GM20431 (cell line): ENCODE measurements around the gene MED12.

ENCODE experiments used
- in situ Hi-C: fragments of 300-500 bp; cut with MseI, MboI; formaldehyde crosslinking; loops from one replicate; pipeline ENCODE4 v1.15.0; 2020; ENCODE audit warnings: low sequenced_read_pairs; ENCODE audit not compliant: unreplicated experiment

The MED12 gene

GRCh38 chrX:71106427-71106826, 12.0 kb upstream of the MED12 start, which contains the start of gene CXorf65:
Gene CXorf65, minus strand, starts transcription at chrX:71106740. Its CDS starts 184 bp downstream, at chrX:71106556.
- in situ Hi-C loops: no loop called here

DNA sequence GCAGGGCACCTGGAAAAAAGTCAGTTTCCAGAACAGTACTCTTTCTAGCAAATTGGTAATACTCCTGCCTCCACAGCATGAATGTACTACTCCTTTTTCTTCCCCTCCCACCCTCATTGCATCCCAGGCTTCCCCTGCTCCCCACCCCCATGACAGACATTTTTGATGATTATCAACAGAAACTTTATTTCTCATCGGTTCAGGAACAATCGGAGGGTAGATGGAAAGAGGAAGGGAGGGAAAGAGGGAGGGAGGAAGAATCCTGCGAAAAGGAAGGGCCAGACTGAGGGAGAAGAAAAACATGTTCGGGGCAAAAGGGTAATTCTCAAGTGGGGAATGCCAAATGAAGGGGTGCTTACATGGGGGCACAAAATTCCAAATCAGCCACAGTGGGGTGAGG, 11.2 kb upstream of the MED12 start:
- in situ Hi-C loops: no loop called here

DNA sequence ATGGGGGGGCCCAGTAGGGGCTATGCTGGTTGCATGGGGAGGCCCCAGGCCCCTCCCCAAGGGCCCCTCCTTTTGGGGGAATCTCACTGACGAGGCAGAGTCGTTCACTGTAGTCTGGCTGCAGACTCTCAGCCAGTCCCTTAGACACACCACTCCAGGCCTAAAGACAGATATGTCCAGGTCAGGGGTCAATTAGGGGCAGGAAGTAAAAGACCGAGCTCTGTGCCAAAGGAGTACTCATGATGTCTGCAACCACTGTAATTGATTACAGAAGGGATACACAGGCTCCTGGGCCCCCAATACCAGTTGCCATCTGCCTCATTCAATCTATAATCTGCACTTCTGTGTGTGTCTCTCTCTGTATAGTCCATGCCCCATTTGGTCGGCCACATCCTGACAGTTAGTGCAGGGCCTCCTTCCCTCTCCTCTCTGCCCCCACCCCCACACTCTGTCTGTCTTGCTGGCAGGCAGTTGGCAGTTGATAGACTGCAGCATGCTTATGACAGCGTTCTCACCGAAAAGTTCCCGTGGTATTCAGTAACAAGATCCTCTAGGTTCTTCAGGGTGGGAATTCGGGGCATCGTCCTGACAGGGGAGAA, 10.5 kb upstream of the MED12 start:
- in situ Hi-C loops: no loop called here

DNA sequence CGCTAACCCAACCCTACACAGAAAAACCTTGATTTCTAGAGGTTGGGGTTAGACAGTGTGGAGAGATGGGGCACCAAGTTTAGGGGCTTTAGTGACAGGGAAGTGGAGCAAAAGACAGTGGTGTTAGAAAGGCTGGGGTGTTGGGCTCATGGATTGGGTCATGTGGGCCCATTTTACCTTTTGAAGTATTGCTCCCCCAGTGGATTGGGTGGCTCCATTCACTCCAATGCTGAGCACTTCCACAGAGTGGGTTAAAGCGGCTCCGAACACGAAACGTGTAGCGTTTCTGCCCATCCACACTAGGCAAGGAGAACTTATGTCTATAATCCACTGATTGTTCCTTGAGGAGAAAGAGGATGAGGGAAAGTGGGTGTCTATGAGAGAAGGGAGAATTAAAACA, 9.3 kb upstream of the MED12 start:
- in situ Hi-C loops: no loop called here

GRCh38 chrX:71111141-71111843, 7.1 kb upstream of the MED12 start, which contains the start of gene IL2RG:
Gene IL2RG, minus strand, starts transcription at chrX:71111577. Its CDS starts 38 bp downstream, at chrX:71111539.
- in situ Hi-C loops: no loop called here

DNA sequence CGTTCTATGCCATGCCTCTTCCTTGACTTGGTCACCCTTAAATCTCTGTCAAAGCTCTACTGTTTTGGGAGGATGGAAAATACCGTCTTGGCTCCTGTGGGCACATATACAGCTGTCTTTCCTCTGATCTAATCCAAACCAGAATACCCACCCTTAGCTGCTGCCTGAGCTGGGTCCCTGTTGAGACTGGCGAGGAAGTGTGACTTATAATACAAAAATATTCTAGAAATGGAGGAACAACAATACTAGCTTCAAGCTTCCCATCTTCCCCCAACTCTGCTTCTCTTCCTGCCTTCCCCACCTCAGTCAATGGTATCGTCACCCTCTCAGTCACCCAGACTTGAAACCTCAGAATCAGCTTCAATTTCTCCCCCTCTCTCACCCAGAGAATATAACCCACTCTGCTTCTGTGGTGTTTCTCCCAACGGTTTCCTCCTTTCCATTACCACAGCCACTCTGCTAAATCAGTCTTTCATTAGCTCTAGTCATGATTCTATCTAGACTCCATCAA, 6.4 kb upstream of the MED12 start:
- in situ Hi-C loops: no loop called here

DNA sequence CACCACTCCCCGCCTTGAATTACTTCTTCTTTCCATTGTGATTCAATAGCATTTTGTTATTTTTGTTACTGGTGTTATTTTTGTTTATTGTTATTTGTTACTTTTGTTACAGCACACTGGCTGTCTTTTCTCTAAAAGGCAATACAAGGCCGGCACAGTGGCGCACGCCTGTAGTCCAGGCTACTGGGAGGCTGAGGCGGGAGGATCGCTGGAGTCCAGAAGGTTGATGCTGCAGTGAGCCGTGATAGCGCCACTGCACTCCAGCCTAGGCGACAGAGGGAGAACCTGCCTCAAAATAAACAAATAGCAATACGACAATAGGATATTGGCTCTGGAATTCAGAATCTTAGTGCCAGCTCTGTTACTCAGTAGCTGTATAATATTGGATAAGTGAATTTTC, 1.0 kb upstream of the MED12 start:
- in situ Hi-C loops: no loop called here

GRCh38 chrX:71118985-71119535, 664 bp downstream of the MED12 start:
- in situ Hi-C loops: no loop called here

- in situ Hi-C loops: no loop called here
These were observed 9.9 kb downstream of the MED12 start for GRCh38 chrX:71128166-71128833.

GRCh38 chrX:71128915-71129765, 10.7 kb downstream of the MED12 start:
- in situ Hi-C loops: no loop called here

DNA sequence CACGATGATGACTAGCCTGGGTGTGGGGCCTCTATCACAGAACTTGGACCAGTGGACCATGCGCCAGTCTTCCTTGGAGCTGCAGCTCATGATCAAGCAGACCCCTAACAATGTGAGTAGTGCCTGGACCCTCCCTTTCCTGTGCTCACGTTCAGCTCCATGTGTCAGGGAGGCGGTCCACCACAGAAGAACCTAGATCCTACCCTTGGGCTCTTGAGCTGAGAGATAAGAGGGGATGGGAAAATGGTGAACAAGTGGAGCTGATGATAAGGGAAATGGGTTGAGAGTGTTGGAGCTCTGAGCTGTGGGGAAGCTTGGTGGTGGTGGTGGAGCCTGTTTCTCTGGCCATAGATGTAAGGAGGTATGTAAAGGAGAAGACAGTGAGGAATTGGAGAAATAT, 13.1 kb downstream of the MED12 start:
- in situ Hi-C loops: no loop called here

DNA sequence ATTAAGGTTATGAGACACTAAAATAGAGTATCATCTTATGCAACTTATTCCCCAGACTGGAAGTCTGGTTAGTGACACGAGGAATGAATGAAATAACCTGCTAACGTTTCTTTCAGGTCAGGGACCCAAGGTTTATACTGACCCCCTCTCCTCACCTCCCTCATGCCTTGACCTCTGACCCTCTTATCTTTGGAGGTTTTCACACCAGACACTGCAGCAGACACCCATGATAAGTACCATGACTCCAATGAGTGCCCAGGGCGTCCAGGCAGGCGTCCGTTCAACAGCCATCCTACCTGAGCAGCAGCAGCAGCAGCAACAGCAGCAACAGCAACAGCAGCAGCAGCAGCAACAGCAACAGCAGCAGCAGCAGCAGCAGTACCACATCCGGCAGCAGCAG, 22.0 kb downstream of the MED12 start:
- in situ Hi-C loops: no loop called here

GRCh38 chrX:71143508-71143907, 25.1 kb downstream of the MED12 start:
- in situ Hi-C loops: no loop called here

GRCh38 chrX:71144651-71145050, 26.3 kb downstream of the MED12 start, which contains the start of gene NLGN3:
Gene NLGN3, plus strand, starts transcription at chrX:71144841. Its CDS starts 2,909 bp downstream, at chrX:71147750.
- in situ Hi-C loops: no loop called here

GRCh38 chrX:71147496-71148277, 29.3 kb downstream of the MED12 start:
- in situ Hi-C loops: no loop called here

- in situ Hi-C loops: no loop called here
These were observed 29.9 kb downstream of the MED12 start for GRCh38 chrX:71148278-71148663.

- in situ Hi-C loops: loop anchor here (25.0 kb wide), 1 partner anchor 164 kb away; no protein-coding TSS in a partner anchor
These were observed 33.0 kb downstream of the MED12 start for GRCh38 chrX:71151366-71151765.

- in situ Hi-C loops: loop anchor here (25.0 kb wide), 1 partner anchor 167 kb away; no protein-coding TSS in a partner anchor
These were observed 35.8 kb downstream of the MED12 start for GRCh38 chrX:71154196-71154595.

DNA sequence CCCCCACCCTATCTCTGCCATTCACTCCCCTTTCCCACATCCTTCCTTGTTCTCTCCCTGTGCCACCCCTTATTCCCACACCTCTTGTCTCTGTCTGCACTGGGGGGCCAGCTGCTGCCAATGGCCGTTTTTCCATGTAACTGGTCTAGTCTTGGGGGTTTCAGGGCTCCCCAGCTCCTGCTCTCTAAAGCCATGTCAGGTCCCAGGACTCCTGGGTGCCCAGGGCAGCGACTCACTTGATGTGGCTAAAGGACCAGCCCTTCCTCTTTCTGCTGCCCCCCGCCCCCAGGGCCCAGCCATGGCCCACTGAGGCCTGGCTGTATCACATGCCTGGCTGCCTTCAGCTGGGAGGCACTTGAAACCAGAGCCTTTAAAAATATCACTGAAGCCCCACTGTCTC, 36.2 kb downstream of the MED12 start:
- in situ Hi-C loops: loop anchor here (25.0 kb wide), 1 partner anchor 167 kb away; no protein-coding TSS in a partner anchor
